NB4 (cell line): ENCODE data around the gene TMPRSS7.

Experiments
- MAX ChIP-seq: IDR thresholded peaks from 2 replicates; pipeline ENCODE4 v1.6.1; 2011; ENCODE audit warnings: low read depth, low read length
- POLR2A ChIP-seq: IDR thresholded peaks from 2 replicates; pipeline ENCODE4 v1.6.1; 2011; ENCODE audit warnings: mild to moderate bottlenecking; ENCODE audit not compliant: insufficient read length; ENCODE audit errors: extremely low read depth
- TF ChIP-seq, protein P1 (sequence below): IDR thresholded peaks from one replicate; pipeline ENCODE4 v1.5.1; 2012; ENCODE audit warnings: low read depth, low read length

DNA sequence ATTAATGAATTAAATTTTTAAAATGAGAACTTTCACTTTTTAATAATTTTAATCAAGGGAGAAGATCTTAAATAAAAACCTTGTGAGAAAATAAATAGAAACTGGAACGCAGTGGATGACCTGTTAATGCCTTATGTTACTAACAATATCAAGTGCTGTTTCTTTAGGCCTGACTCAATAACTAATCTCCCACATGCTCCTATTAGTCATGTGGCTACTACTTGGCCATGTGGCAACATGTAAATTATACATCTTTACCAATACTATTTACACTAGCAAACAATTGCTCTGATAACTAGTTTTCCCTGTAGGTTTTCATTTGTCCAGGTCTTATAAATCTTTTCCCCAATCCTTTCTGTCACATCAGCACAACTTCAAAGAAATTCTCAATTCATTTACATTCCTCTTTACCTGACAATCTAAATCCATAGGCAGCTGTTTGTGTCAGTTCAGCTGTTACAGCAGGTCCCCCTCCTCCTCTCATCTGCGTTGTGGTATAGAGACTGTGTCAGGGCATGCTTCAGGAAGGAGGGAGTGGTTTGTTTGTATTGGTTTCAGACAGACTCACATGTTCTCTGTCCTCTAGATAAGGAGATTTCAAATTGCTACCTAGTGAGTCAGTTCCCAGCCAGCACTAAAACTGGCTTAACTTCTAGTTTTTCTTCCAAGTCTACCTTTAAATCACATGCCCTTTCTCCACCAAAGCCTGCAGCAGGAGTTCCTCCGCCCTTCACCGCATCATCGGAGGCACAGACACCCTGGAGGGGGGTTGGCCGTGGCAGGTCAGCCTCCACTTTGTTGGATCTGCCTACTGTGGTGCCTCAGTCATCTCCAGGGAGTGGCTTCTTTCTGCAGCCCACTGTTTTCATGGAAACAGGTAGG, 40.3 kb downstream of the TMPRSS7 start:
- TF ChIP-seq, protein P1, sequence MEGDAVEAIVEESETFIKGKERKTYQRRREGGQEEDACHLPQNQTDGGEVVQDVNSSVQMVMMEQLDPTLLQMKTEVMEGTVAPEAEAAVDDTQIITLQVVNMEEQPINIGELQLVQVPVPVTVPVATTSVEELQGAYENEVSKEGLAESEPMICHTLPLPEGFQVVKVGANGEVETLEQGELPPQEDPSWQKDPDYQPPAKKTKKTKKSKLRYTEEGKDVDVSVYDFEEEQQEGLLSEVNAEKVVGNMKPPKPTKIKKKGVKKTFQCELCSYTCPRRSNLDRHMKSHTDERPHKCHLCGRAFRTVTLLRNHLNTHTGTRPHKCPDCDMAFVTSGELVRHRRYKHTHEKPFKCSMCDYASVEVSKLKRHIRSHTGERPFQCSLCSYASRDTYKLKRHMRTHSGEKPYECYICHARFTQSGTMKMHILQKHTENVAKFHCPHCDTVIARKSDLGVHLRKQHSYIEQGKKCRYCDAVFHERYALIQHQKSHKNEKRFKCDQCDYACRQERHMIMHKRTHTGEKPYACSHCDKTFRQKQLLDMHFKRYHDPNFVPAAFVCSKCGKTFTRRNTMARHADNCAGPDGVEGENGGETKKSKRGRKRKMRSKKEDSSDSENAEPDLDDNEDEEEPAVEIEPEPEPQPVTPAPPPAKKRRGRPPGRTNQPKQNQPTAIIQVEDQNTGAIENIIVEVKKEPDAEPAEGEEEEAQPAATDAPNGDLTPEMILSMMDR = no peak
- no peak for TF ChIP-seq POLR2A
- TF ChIP-seq MAX = no peak
